K562 (cell line): ENCODE data around the gene BANP. TPM values are rescaled to one million over a fixed set of nuclear protein-coding genes. Genes with fewer than 3 reads are reported as not detected.
A peak's percentile ranks its signal among the peaks of the same experiment; 100 is the strongest.

Source experiments
- BCOR ChIP-seq: fragments of 450-650 bp; IDR thresholded peaks from 2 replicates; pipeline ENCODE4 v1.6.1; 2016
- BRD4 ChIP-seq: fragments of 200-600 bp; sonication (generic); IDR thresholded peaks from 2 replicates; pipeline ENCODE4 v1.6.1; 2017; ENCODE audit warnings: inconsistent platforms
- CBFA2T3 ChIP-seq: fragments of 450-650 bp; IDR thresholded peaks from 2 replicates; pipeline ENCODE4 v1.6.1; 2017
- CGGBP1 ChIP-seq: fragments of 250-450 bp; sonication (Bioruptor Pico); IDR thresholded peaks from 2 replicates; pipeline ENCODE4 v1.9.0; 2021; ENCODE audit warnings: mild to moderate bottlenecking
- CLOCK ChIP-seq: fragments of 250-450 bp; sonication (Bioruptor Pico); IDR thresholded peaks from 2 replicates; pipeline ENCODE4 v1.4.0; 2020; ENCODE audit warnings: mild to moderate bottlenecking, moderate library complexity, borderline replicate concordance
- EWSR1 ChIP-seq: fragments of 450-650 bp; IDR thresholded peaks from 2 replicates; pipeline ENCODE4 v1.6.1; 2018; ENCODE audit warnings: borderline replicate concordance, mild to moderate bottlenecking, low read depth, moderate library complexity; ENCODE audit not compliant: partially characterized antibody
- HCFC1 ChIP-seq: IDR thresholded peaks from 2 replicates; pipeline ENCODE4 v1.6.1; 2012; ENCODE audit warnings: low read depth, low read length, improper control_type of control experiment
- MCM7 ChIP-seq, 2 experiments: fragments of 450-650 bp; IDR thresholded peaks; 2 replicates each; pipeline ENCODE4 v1.6.1; 2016 to 2018
- NCOA6 ChIP-seq: fragments of 450-650 bp; IDR thresholded peaks from 2 replicates; pipeline ENCODE4 v1.6.1; 2017; ENCODE audit warnings: mild to moderate bottlenecking
- NFE2 ChIP-seq: IDR thresholded peaks from 2 replicates; pipeline ENCODE4 v1.6.1; 2014; ENCODE audit warnings: antibody characterized with exemption, low read depth
- NONO ChIP-seq, 2 experiments: fragments of 200-400 bp in 1 of 2; fragments of 450-650 bp in 1 of 2; formaldehyde crosslinking in 1 of 2; IDR thresholded peaks; 2 replicates each; pipeline ENCODE4 v1.6.1; 2017; ENCODE audit warnings: low read depth in 2 of 2, mild to moderate bottlenecking in 2 of 2, moderate library complexity in 2 of 2, low read length in 1 of 2
- PML ChIP-seq: IDR thresholded peaks from 2 replicates; pipeline ENCODE4 v1.6.1; 2012; ENCODE audit warnings: low read length, inconsistent platforms
- POLR2A ChIP-seq: fragments of 450-650 bp; conservative IDR thresholded peaks from 2 replicates; pipeline ENCODE4 v1.6.1; 2016
- POLR3A ChIP-seq: IDR thresholded peaks from 2 replicates; pipeline ENCODE4 v1.6.1; 2011; ENCODE audit warnings: borderline replicate concordance, mild to moderate bottlenecking, moderate library complexity; ENCODE audit not compliant: insufficient read length, insufficient read depth; ENCODE audit errors: extremely low read depth
- ZBTB49 ChIP-seq: sonication (generic); formaldehyde crosslinking; IDR thresholded peaks from 2 replicates; pipeline ENCODE4 v1.8.0; 2022; ENCODE audit warnings: missing genetic modification reagents, mild to moderate bottlenecking, borderline replicate concordance
- ZFPM2 ChIP-seq: fragments of 250-450 bp; sonication (Bioruptor Pico); IDR thresholded peaks from 2 replicates; pipeline ENCODE4 v1.5.1; 2022; ENCODE audit warnings: mild to moderate bottlenecking
- ZNF639 ChIP-seq, 2 experiments: fragments of 200-800 bp in 1 of 2; sonication (Bioruptor generic) in 1 of 2; sonication (generic) in 1 of 2; formaldehyde crosslinking in 1 of 2; IDR thresholded peaks in 1 of 2; conservative IDR thresholded peaks in 1 of 2; 2 replicates each; pipeline versions ENCODE4 v1.5.0 to v1.6.1; 2016 to 2020; ENCODE audit warnings: missing compliant biosample characterization in 1 of 2, missing genetic modification characterization in 1 of 2, missing genetic modification reagents in 1 of 2
- ZNF830 ChIP-seq: fragments of 250-450 bp; sonication (Bioruptor Pico); IDR thresholded peaks from 2 replicates; pipeline ENCODE4 v1.5.0; 2021; ENCODE audit warnings: mild to moderate bottlenecking
- polyA plus RNA-seq, 8 experiments: library from polyadenylated mRNA; depleted of rRNA in 4 of 8; stranded (reverse) in 5 of 8; unstranded in 3 of 8; fragments of >200 nt; fragmentation: Nextera tagmentation in 2 of 8; fragmentation: Illumina TruSeq in 1 of 8; extraction: Ambion mirVana in 2 of 8; extraction: Trizol in 1 of 8; gene quantifications; 2 replicates each; pipeline versions ENCODE4 v1.2.1 to v1.2.3, GENCODE V29; 2011 to 2014; ENCODE audit warnings: inconsistent platforms in 1 of 8, missing spikeins in 1 of 8
- total RNA-seq, 7 experiments: library from RNA; depleted of rRNA in 6 of 7; stranded (reverse); fragments of >200 nt in 6 of 7; fragmentation: Illumina TruSeq in 2 of 7; extraction: Trizol in 2 of 7; gene quantifications; 2 replicates each; pipeline versions ENCODE4 v1.2.1 to v1.2.3, GENCODE V29; 2011 to 2021; ENCODE audit warnings: low replicate concordance in 1 of 7

The BANP gene
- total and polyA plus RNA-seq, 9 of the 15 experiments (the other 6 are each of a cell fraction or from before 2014, with no cell fraction given), result 4.6 to 22.1 (median 15.6) TPM

- TF ChIP-seq ZNF639 (CRISPR knock-in tag; conservative IDR thresholded peaks at IDR 0.05 in 1 of 2, IDR thresholded peaks at IDR 0.05 in 1 of 2), result no peak; a peak in 1 of 4 replicates
- TF ChIP-seq ZFPM2, result no peak
- no peak for TF ChIP-seq ZNF830 (CRISPR knock-in tag)
- no peak for TF ChIP-seq MCM7 (IDR thresholded peaks at IDR 0.05)
- TF ChIP-seq PML, result peak; percentile 36
- TF ChIP-seq NCOA6, result no peak
- no peak for TF ChIP-seq CGGBP1
- no peak for TF ChIP-seq CLOCK (CRISPR knock-in tag)
- TF ChIP-seq POLR3A, result no peak
- no peak for TF ChIP-seq EWSR1
- peak in 1 of 2 experiments; percentile 59; a peak in 1 of 4 replicates for TF ChIP-seq NONO (IDR thresholded peaks at IDR 0.05; ENCODE audit: low read depth in 2 of 2, low read length in 1 of 2)
- no peak for TF ChIP-seq CBFA2T3
- TF ChIP-seq HCFC1, result peak; percentile 100
- TF ChIP-seq POLR2A, result peak; percentile 70
- TF ChIP-seq BCOR, result no peak
- TF ChIP-seq ZBTB49, result no peak
- peak; percentile 7; the same call in 1 of the 2 replicates for TF ChIP-seq NFE2
- TF ChIP-seq BRD4, result no peak; the same call in 1 of the 2 replicates
These were observed at the start of gene BANP (continued) for GRCh38 chr16:87950765-87951551.
